Right lobe of liver (tissue), 6 donors: Measurements from ENCODE around the gene CTTNBP2. TPM values are rescaled to one million over a fixed set of nuclear protein-coding genes. Genes with fewer than 3 reads are reported as not detected.

Source experiments
- ATAC-seq, 4 donors: fragments of 200-7000 bp; cut with Tn5 transposase; one replicate each; pipeline ENCODE4 v1.9.1; 2020; ENCODE audit warnings: mild to moderate bottlenecking in 4 of 4, moderate library complexity in 4 of 4
- DNase-seq, 3 donors: peaks; one replicate each; pipeline ENCODE4 v3.0.0-alpha.2; 2020
- H3K27ac ChIP-seq, 3 donors: fragments of 200-600 bp; one replicate each; pipeline ENCODE4 v1.8.0; 2022
- H3K27me3 ChIP-seq, 2 donors: fragments of 200-600 bp; one replicate each; pipeline ENCODE4 v1.8.0; 2022
- H3K36me3 ChIP-seq, 4 donors: fragments of 200-600 bp; sonication (generic) in 1 of 4; one replicate each; pipeline versions ENCODE4 v1.5.1 to v1.8.0; 2017 to 2022; ENCODE audit warnings: control low read depth in 1 of 4
- H3K4me1 ChIP-seq, 4 donors: fragments of 200-600 bp; sonication (generic) in 1 of 4; one replicate each; pipeline versions ENCODE4 v1.5.1 to v1.8.0; 2017 to 2022; ENCODE audit warnings: control low read depth in 1 of 4
- H3K4me3 ChIP-seq, 3 donors: fragments of 200-600 bp; one replicate each; pipeline ENCODE4 v1.8.0; 2022
- H3K9me3 ChIP-seq, 4 donors: fragments of 200-600 bp; sonication (generic) in 1 of 4; one replicate each; pipeline versions ENCODE4 v1.5.1 to v1.8.0; 2017 to 2022; ENCODE audit warnings: control low read depth in 1 of 4
- CTCF ChIP-seq, 4 donors: fragments of 200-600 bp in 3 of 4; fragments of 450-650 bp in 1 of 4; IDR thresholded peaks; one replicate each; pipeline versions ENCODE4 v1.5.1 to v1.8.0; 2016 to 2022; ENCODE audit warnings: antibody characterized with exemption in 4 of 4, mild to moderate bottlenecking in 2 of 4
- POLR2A ChIP-seq: fragments of 450-650 bp; IDR thresholded peaks from one replicate; pipeline ENCODE4 v1.6.1; 2017; ENCODE audit warnings: antibody characterized with exemption, mild to moderate bottlenecking
- WGBS: methylation state at CpG from one replicate; pipeline ENCODE4 v1.1.6; 2018; ENCODE audit warnings: low coverage, low lambda C conversion rate; ENCODE audit not compliant: insufficient coverage; ENCODE audit errors: missing lambda C conversion rate; 5-methylcytosine and 5-hydroxymethylcytosine counted together
- intact Hi-C, 2 donors: fragments of 100-400 bp; cut with DNase I; formaldehyde crosslinking; loops; one replicate each; pipeline versions ENCODE4 v1.11.2 to v1.14.1; 2022
- total RNA-seq, 6 experiments: library from RNA; depleted of rRNA in 2 of 6; stranded (reverse); fragments of >200 nt in 2 of 6; fragmentation: NEBNext Ultra II Directional in 3 of 6; extraction: Animal tissue kit (Norgen Biotek cat#: 25700) in 3 of 6; gene quantifications; one replicate each; pipeline versions ENCODE4 v1.1.0 to v1.2.4, GENCODE V29; 2016 to 2023
- donor health status: DM: no; HTN: yes; CAD: no.
- donor health status: DM: no; HTN: no; CAD: no.
- donor health status: DM: no; HTN: no; CAD: no.
- donor health status: DM: no; HTN: yes; CAD: no.
- donor health status: DM: no; HTN: yes; CAD: no.

CTTNBP2 gene
- total RNA-seq, 6 experiments from 2014 or later, result 0.31 to 3.0 (median 1.9) TPM

GRCh38 chr7:117908031-117908795 lies 35.0 kb upstream of the CTTNBP2 start:
- intact Hi-C loops, result no loop called here
- Histone ChIP-seq H3K4me1 (no peaks in the 10 kb centered on the region), H3K27ac (no peak overlapping the region), H3K27me3 (no peaks in the 10 kb centered on the region), H3K36me3 (no peaks in the 10 kb centered on the region), H3K9me3 (no peaks in the 10 kb centered on the region), H3K4me3 (no peak overlapping the region)
- WGBS, result 63% methylated on average over 2 of the region's 3 CpGs
- TF ChIP-seq CTCF (IDR thresholded peaks at IDR 0.05) (no peak), POLR2A (no peak)
- DNase-seq (no peak), ATAC-seq (no peak)

- WGBS, result 54% methylated on average over 4 of the region's 4 CpGs
- no peak for TF ChIP-seq POLR2A
- no peak for TF ChIP-seq CTCF (IDR thresholded peaks at IDR 0.05)
Observed at GRCh38 chr7:117907049-117907640, 33.9 kb upstream of the CTTNBP2 start.

GRCh38 chr7:117902314-117902889 lies 29.2 kb upstream of the CTTNBP2 start:
- no peaks in the 10 kb centered on the region for H3K36me3 ChIP-seq
- intact Hi-C loops, result no loop called here
- DNase-seq (no peak), ATAC-seq (no peak)
- H3K27ac ChIP-seq, result no peak overlapping the region
- TF ChIP-seq POLR2A (no peak), CTCF (IDR thresholded peaks at IDR 0.05) (no peak)
- WGBS, result 69% methylated on average over 5 of the region's 5 CpGs
- H3K4me3 ChIP-seq, result no peak overlapping the region
- H3K4me1 ChIP-seq, result no peaks in the 10 kb centered on the region
- H3K27me3 ChIP-seq, result no peaks in the 10 kb centered on the region
- H3K9me3 ChIP-seq, result no peaks in the 10 kb centered on the region

More at GRCh38 chr7:117907049-117907640, 33.9 kb upstream of the CTTNBP2 start:
- Histone ChIP-seq H3K36me3 (no peaks in the 10 kb centered on the region), H3K27me3 (no peaks in the 10 kb centered on the region), H3K4me1 (no peaks in the 10 kb centered on the region), H3K4me3 (no peak overlapping the region), H3K27ac (no peak overlapping the region), H3K9me3 (no peaks in the 10 kb centered on the region)
- DNase-seq (no peak), ATAC-seq (no peak)
- intact Hi-C loops, result no loop called here

GRCh38 chr7:117901089-117901797 lies 28.0 kb upstream of the CTTNBP2 start:
- Histone ChIP-seq H3K27ac (no peak overlapping the region), H3K36me3 (no peaks in the 10 kb centered on the region), H3K4me1 (no peaks in the 10 kb centered on the region), H3K4me3 (no peak overlapping the region), H3K27me3 (no peaks in the 10 kb centered on the region), H3K9me3 (no peaks in the 10 kb centered on the region)
- 69% methylated on average over 5 of the region's 5 CpGs for WGBS
- ATAC-seq (no peak), DNase-seq (no peak)
- intact Hi-C loops, result no loop called here
- TF ChIP-seq POLR2A, result no peak
- TF ChIP-seq CTCF (IDR thresholded peaks at IDR 0.05), result no peak
